ENCODE results near the gene B4GALT4. TPM values are rescaled to one million over a fixed set of nuclear protein-coding genes. Genes with fewer than 3 reads are reported as not detected.

B4GALT4 gene
- total and polyA plus RNA-seq, 11 donors, result 8.1 to 15.9 (median 12.1) TPM

GRCh38 chr3:119261055-119261454, 20.4 kb upstream of the B4GALT4 start:
- Histone ChIP-seq H3K9me3 (no peaks in the 10 kb centered on the region), H3K27me3 (no peaks in the 10 kb centered on the region), H3K4me1 (peaks cover 0 to 14% (median 0%) of the 10 kb centered on the region in 12 donors), H3K27ac (no peak overlapping the region), H3K4me3 (no peak overlapping the region), H3K36me3 (no peaks in the 10 kb centered on the region)
- WGBS, 4 donors, result 66 to 81% (median 75%) methylated on average over 5 to 6 of the region's 6 CpGs
- intact Hi-C loops (cut with DNase I), result no loop called here
- no peak for DNase-seq
- TF ChIP-seq POLR2A (IDR thresholded peaks at IDR 0.05) (no peak), CTCF (IDR thresholded peaks at IDR 0.05) (no peak)
- no peak for ATAC-seq

GRCh38 chr3:119259821-119260220, 19.1 kb upstream of the B4GALT4 start:
- no peak overlapping the region for H3K27ac ChIP-seq
- intact Hi-C loops (cut with DNase I), result no loop called here
- TF ChIP-seq POLR2A (IDR thresholded peaks at IDR 0.05), result no peak
- no peak for TF ChIP-seq CTCF (IDR thresholded peaks at IDR 0.05)
- H3K4me1 ChIP-seq, result peaks cover 0 to 14% (median 0%) of the 10 kb centered on the region in 12 donors
- no peak for DNase-seq
- no peak overlapping the region for H3K4me3 ChIP-seq
- H3K36me3 ChIP-seq, result no peaks in the 10 kb centered on the region
- no peaks in the 10 kb centered on the region for H3K9me3 ChIP-seq
- H3K27me3 ChIP-seq, result no peaks in the 10 kb centered on the region
- ATAC-seq, result no peak
- WGBS, 4 donors, result 93 to 99% (median 97%) methylated on average over 4 of the region's 4 CpGs

- H3K36me3 ChIP-seq, result no peaks in the 10 kb centered on the region
- H3K4me3 ChIP-seq, result no peak overlapping the region
- TF ChIP-seq POLR2A (IDR thresholded peaks at IDR 0.05) (no peak), CTCF (IDR thresholded peaks at IDR 0.05) (no peak)
- H3K27me3 ChIP-seq, result no peaks in the 10 kb centered on the region
- peak overlapping the region in 1 of 12 donors; percentile 11 for H3K27ac ChIP-seq
- H3K9me3 ChIP-seq, result no peaks in the 10 kb centered on the region
- intact Hi-C loops (cut with DNase I), result no loop called here
- H3K4me1 ChIP-seq, result peaks cover 0 to 17% (median 0%) of the 10 kb centered on the region in 12 donors
- DNase-seq (no peak), ATAC-seq (peak in 3 of 4 donors; percentile 23 to 54 (median 41))
- WGBS, 4 donors, result 29 to 50% (median 34%) methylated on average over 1 of the region's 1 CpG
Observed at GRCh38 chr3:119258915-119259314, 18.2 kb upstream of the B4GALT4 start.

GRCh38 chr3:119257654-119258410, 17.2 kb upstream of the B4GALT4 start:
- ATAC-seq, result peak; percentile 82 to 94 (median 89)
- 71 to 81% (median 77%) methylated on average over 8 of the region's 8 CpGs for WGBS, 4 donors
- peak overlapping the region in 1 of 12 donors; percentile 26 for H3K4me3 ChIP-seq

More at GRCh38 chr3:119257654-119258410, 17.2 kb upstream of the B4GALT4 start:
- Histone ChIP-seq H3K27me3 (no peaks in the 10 kb centered on the region), H3K27ac (peak overlapping the region in 7 of 12 donors; percentile 2 to 47 (median 16)), H3K36me3 (no peaks in the 10 kb centered on the region), H3K9me3 (no peaks in the 10 kb centered on the region), H3K4me1 (peaks cover 0 to 17% (median 0%) of the 10 kb centered on the region in 12 donors)
- peak in 1 of 5 donors; percentile 30 for DNase-seq
- TF ChIP-seq CTCF (IDR thresholded peaks at IDR 0.05) (no peak), POLR2A (IDR thresholded peaks at IDR 0.05) (no peak)
- intact Hi-C loops (cut with DNase I), result no loop called here

Measured in heart left ventricle (tissue), 16 donors.